Naive thymus-derived CD8-positive, alpha-beta T cell (primary cell): Measurements from ENCODE around the gene ANGPT4. TPM values are rescaled to one million over a fixed set of nuclear protein-coding genes. Genes with fewer than 3 reads are reported as not detected.

Experiments
- ATAC-seq, 2 donors: fragments of 150-1000 bp; cut with Tn5 transposase in 1 of 2; sonication (Bioruptor Pico), chemical (Tn5 transposase) in 1 of 2; 1 replicate in 1 of 2; 2 replicates in 1 of 2; pipeline ENCODE4 v1.10.0; 2021; ENCODE audit warnings: mild to moderate bottlenecking in 2 of 2, moderate library complexity in 2 of 2
- POLR2A ChIA-PET: fragments of 350-600 bp; sonication (Branson Sonifier 250); formaldehyde crosslinking; loops from one replicate; lab custom pipeline; 2021; ENCODE audit warnings: antibody characterized with exemption; lab: Charles Lee
- DNase-seq, 10 donors: peaks; one replicate each; pipeline versions ENCODE4 v3.0.0 to v3.0.0-alpha.2; 2020 to 2022
- H3K27ac Mint-ChIP-seq, 10 donors: one replicate each; pipeline ENCODE4 v1.8.0; 2020 to 2022; ENCODE audit warnings: mild to moderate bottlenecking in 10 of 10, mixed read lengths in 10 of 10, moderate library complexity in 4 of 10, inconsistent platforms in 1 of 10
- H3K27me3 Mint-ChIP-seq, 5 donors: one replicate each; pipeline ENCODE4 v1.8.0; 2021 to 2022; ENCODE audit warnings: mixed read lengths in 5 of 5
- H3K36me3 Mint-ChIP-seq, 3 donors: one replicate each; pipeline ENCODE4 v1.8.0; 2020 to 2022; ENCODE audit warnings: mixed read lengths in 3 of 3, mild to moderate bottlenecking in 2 of 3, inconsistent platforms in 1 of 3
- H3K4me1 Mint-ChIP-seq, 4 donors: one replicate each; pipeline ENCODE4 v1.8.0; 2021 to 2022; ENCODE audit warnings: mixed read lengths in 4 of 4
- H3K4me3 Mint-ChIP-seq, 10 donors: one replicate each; pipeline ENCODE4 v1.8.0; 2020 to 2022; ENCODE audit warnings: mild to moderate bottlenecking in 10 of 10, mixed read lengths in 10 of 10, moderate library complexity in 6 of 10, inconsistent platforms in 1 of 10
- H3K9me3 Mint-ChIP-seq, 9 donors: one replicate each; pipeline ENCODE4 v1.8.0; 2020 to 2022; ENCODE audit warnings: mixed read lengths in 9 of 9, mild to moderate bottlenecking in 3 of 9, inconsistent platforms in 1 of 9, moderate library complexity in 1 of 9
- polyA plus RNA-seq, 3 donors: library from polyadenylated mRNA; unstranded; fragments of 300-500 nt; fragmentation: Illumina TruSeq; gene quantifications; one replicate each; pipeline ENCODE4 v1.2.3, GENCODE V29; 2021
- total RNA-seq, 8 experiments: library from RNA in 2 of 8; stranded (reverse) in 2 of 8; gene quantifications; one replicate each; pipeline ENCODE4 v1.2.3 and lab custom pipeline; 2021 to 2026

Gene ANGPT4
- total and polyA plus RNA-seq, 5 experiments from 2014 or later, result not detected

- Mint-ChIP-seq H3K9me3 (peaks cover 0 to 2% (median 0%) of the 10 kb centered on the region in 9 donors), H3K27me3 (no peaks in the 10 kb centered on the region), H3K4me1 (peaks cover 30 to 69% (median 62%) of the 10 kb centered on the region in 4 donors), H3K4me3 (peak overlapping the region; percentile 93 to 98 (median 95)), H3K36me3 (peaks cover 0 to under 1% (median 0%) of the 10 kb centered on the region in 3 donors), H3K27ac (peak overlapping the region; percentile 95 to 99 (median 97))
- POLR2A ChIA-PET, result interaction anchor here (0.6 to 7.0 kb wide), 5 partner anchors 8 to 73 kb away, joined by 3 to 99 read pairs (median 7); partner anchors contain the start of gene FAM110A
- no peak for DNase-seq
- peak in 1 of 2 donors; percentile 4 for ATAC-seq
Observed at GRCh38 chr20:845226-845868, 70.8 kb downstream of the ANGPT4 start.

- POLR2A ChIA-PET, result interaction anchor here (0.6 to 7.0 kb wide), 10 partner anchors 9 to 464 kb away, joined by 3 to 99 read pairs (median 6); partner anchors contain the start of gene FAM110A
- peak; percentile 71 to 97 (median 87) for DNase-seq
- Mint-ChIP-seq H3K4me1 (peaks cover 28 to 69% (median 63%) of the 10 kb centered on the region in 4 donors), H3K27ac (peak overlapping the region; percentile 71 to 97 (median 90)), H3K36me3 (no peaks in the 10 kb centered on the region), H3K4me3 (peak overlapping the region; percentile 87 to 98 (median 93)), H3K27me3 (no peaks in the 10 kb centered on the region), H3K9me3 (no peaks in the 10 kb centered on the region)
- peak; percentile 87 to 92 for ATAC-seq
Observed at GRCh38 chr20:844473-845225, 71.5 kb downstream of the ANGPT4 start.

GRCh38 chr20:843912-844311 is 72.2 kb downstream of the ANGPT4 start:
- H3K4me3 Mint-ChIP-seq, result peak overlapping the region in 6 of 10 donors; percentile 91 to 97 (median 94)
- H3K9me3 Mint-ChIP-seq, result no peaks in the 10 kb centered on the region
- no peaks in the 10 kb centered on the region for H3K27me3 Mint-ChIP-seq
- H3K4me1 Mint-ChIP-seq, result peaks cover 28 to 68% (median 60%) of the 10 kb centered on the region in 4 donors
- ATAC-seq (no peak), DNase-seq (no peak)
- peak overlapping the region in 9 of 10 donors; percentile 71 to 97 (median 90) for H3K27ac Mint-ChIP-seq
- H3K36me3 Mint-ChIP-seq, result no peaks in the 10 kb centered on the region
- POLR2A ChIA-PET, result interaction anchor here (0.6 to 7.0 kb wide), 8 partner anchors 10 to 410 kb away, joined by 3 to 99 read pairs (median 7); partner anchors contain the start of gene FAM110A

GRCh38 chr20:842547-842940 is 73.6 kb downstream of the ANGPT4 start:
- Mint-ChIP-seq H3K27ac (peak overlapping the region in 4 of 10 donors; percentile 22 to 83 (median 55)), H3K4me1 (peaks cover 27 to 60% (median 55%) of the 10 kb centered on the region in 4 donors), H3K4me3 (peak overlapping the region in 8 of 10 donors; percentile 3 to 79 (median 50)), H3K9me3 (no peaks in the 10 kb centered on the region), H3K27me3 (no peaks in the 10 kb centered on the region), H3K36me3 (no peaks in the 10 kb centered on the region)
- DNase-seq (no peak), ATAC-seq (no peak)
- POLR2A ChIA-PET, result interaction anchor here (0.6 to 7.0 kb wide), 3 partner anchors 9 to 52 kb away, joined by 5 to 99 read pairs (median 20); partner anchors contain the start of gene FAM110A

GRCh38 chr20:841568-842546 is 74.3 kb downstream of the ANGPT4 start:
- no peak for DNase-seq
- H3K36me3 Mint-ChIP-seq, result no peaks in the 10 kb centered on the region
- POLR2A ChIA-PET, result interaction anchor here (1.2 to 7.0 kb wide), 3 partner anchors 8 to 17 kb away, joined by 4 to 99 read pairs (median 20); partner anchors contain the start of gene FAM110A

GRCh38 chr20:840858-841567 is 75.1 kb downstream of the ANGPT4 start:
- Mint-ChIP-seq H3K27ac (peak overlapping the region in 5 of 10 donors; percentile 34 to 89 (median 69)), H3K4me1 (peaks cover 20 to 60% (median 53%) of the 10 kb centered on the region in 4 donors), H3K36me3 (no peaks in the 10 kb centered on the region), H3K27me3 (no peaks in the 10 kb centered on the region), H3K9me3 (no peaks in the 10 kb centered on the region), H3K4me3 (peak overlapping the region; percentile 66 to 86 (median 76))
- POLR2A ChIA-PET, result interaction anchor here (1.2 to 7.0 kb wide), 2 partner anchors 7 to 17 kb away, joined by 4 to 99 read pairs; partner anchors contain the start of gene FAM110A
- no peak for ATAC-seq
- DNase-seq, result peak in 2 of 10 donors; percentile 37 to 40

More at GRCh38 chr20:841568-842546, 74.3 kb downstream of the ANGPT4 start:
- ATAC-seq, result no peak
- Mint-ChIP-seq H3K9me3 (no peaks in the 10 kb centered on the region), H3K27me3 (no peaks in the 10 kb centered on the region), H3K4me1 (peaks cover 24 to 60% (median 54%) of the 10 kb centered on the region in 4 donors), H3K4me3 (peak overlapping the region; percentile 66 to 86 (median 78)), H3K27ac (peak overlapping the region in 6 of 10 donors; percentile 31 to 84 (median 54))

- POLR2A ChIA-PET, result interaction anchor here (0.6 to 1.2 kb wide), 3 partner anchors 9 to 26 kb away, joined by 4 to 5 read pairs (median 4); no protein-coding TSS in a partner anchor
Observed at GRCh38 chr20:840503-840857, 75.7 kb downstream of the ANGPT4 start.

GRCh38 chr20:839626-840025 is 76.5 kb downstream of the ANGPT4 start:
- H3K9me3 Mint-ChIP-seq, result no peaks in the 10 kb centered on the region
- POLR2A ChIA-PET, result interaction anchor here (1.1 kb wide), 2 partner anchors 9 to 12 kb away, joined by 4 to 5 read pairs; no protein-coding TSS in a partner anchor
- H3K36me3 Mint-ChIP-seq, result no peaks in the 10 kb centered on the region
- H3K4me3 Mint-ChIP-seq, result peak overlapping the region in 4 of 10 donors; percentile 50 to 72 (median 64)
- peaks cover 23 to 65% (median 60%) of the 10 kb centered on the region in 4 donors for H3K4me1 Mint-ChIP-seq
- DNase-seq (no peak), ATAC-seq (no peak)
- no peaks in the 10 kb centered on the region for H3K27me3 Mint-ChIP-seq
- H3K27ac Mint-ChIP-seq, result peak overlapping the region in 1 of 10 donors; percentile 67

More at GRCh38 chr20:840503-840857, 75.7 kb downstream of the ANGPT4 start:
- Mint-ChIP-seq H3K9me3 (no peaks in the 10 kb centered on the region), H3K36me3 (no peaks in the 10 kb centered on the region), H3K27ac (peak overlapping the region in 5 of 10 donors; percentile 34 to 89 (median 69)), H3K4me3 (peak overlapping the region; percentile 61 to 85 (median 70)), H3K27me3 (no peaks in the 10 kb centered on the region), H3K4me1 (peaks cover 19 to 60% (median 54%) of the 10 kb centered on the region in 4 donors)
- no peak for DNase-seq
- ATAC-seq, result no peak

- peaks cover 26 to 65% (median 60%) of the 10 kb centered on the region in 4 donors for H3K4me1 Mint-ChIP-seq
- no peak for ATAC-seq
- H3K4me3 Mint-ChIP-seq, result no peak overlapping the region
- H3K36me3 Mint-ChIP-seq, result no peaks in the 10 kb centered on the region
- H3K27me3 Mint-ChIP-seq, result no peaks in the 10 kb centered on the region
- POLR2A ChIA-PET, result interaction anchor here (1.1 kb wide), 1 partner anchor 12 kb away, joined by 4 read pairs; no protein-coding TSS in a partner anchor
- DNase-seq, result no peak
- H3K27ac Mint-ChIP-seq, result no peak overlapping the region
- H3K9me3 Mint-ChIP-seq, result no peaks in the 10 kb centered on the region
Observed at GRCh38 chr20:839015-839414, 77.1 kb downstream of the ANGPT4 start.

GRCh38 chr20:836190-836589 is 79.9 kb downstream of the ANGPT4 start:
- peak overlapping the region in 6 of 10 donors; percentile 23 to 74 (median 52) for H3K4me3 Mint-ChIP-seq

More at GRCh38 chr20:836190-836589, 79.9 kb downstream of the ANGPT4 start:
- H3K27ac Mint-ChIP-seq, result peak overlapping the region in 4 of 10 donors; percentile 30 to 88 (median 56)
- POLR2A ChIA-PET, result no interaction called here
- no peaks in the 10 kb centered on the region for H3K27me3 Mint-ChIP-seq
- no peak for DNase-seq
- H3K36me3 Mint-ChIP-seq, result no peaks in the 10 kb centered on the region
- H3K4me1 Mint-ChIP-seq, result peaks cover 27 to 62% (median 50%) of the 10 kb centered on the region in 4 donors
- no peak for ATAC-seq
- no peaks in the 10 kb centered on the region for H3K9me3 Mint-ChIP-seq
